Pancreas (tissue), 10 donors: ENCODE data around the gene TSHZ1. TPM values are rescaled to one million over a fixed set of nuclear protein-coding genes. Genes with fewer than 3 reads are reported as not detected.
A peak's percentile ranks its signal among the peaks of the same experiment; 100 is the strongest.

Experiments
- ATAC-seq, 4 donors: fragments of 200-7000 bp; cut with Tn5 transposase; one replicate each; pipeline versions ENCODE4 v1.8.0 to v1.9.1; 2020; ENCODE audit warnings: mild to moderate bottlenecking in 4 of 4, moderate library complexity in 4 of 4
- DNase-seq, 6 donors: peaks; one replicate each; pipeline ENCODE4 v3.0.0-alpha.2; 2020
- FAIRE-seq: peaks from 2 replicates; lab custom pipeline; 2012; peaks lifted over from hg19 to GRCh38; lab: Jason Lieb, UNC
- H3K27ac ChIP-seq, 4 donors: fragments of 200-600 bp; sonication (generic); 1 replicate in 3 of 4; 2 replicates in 1 of 4; pipeline versions ENCODE4 v1.5.0 to v1.8.0; 2020
- H3K27me3 ChIP-seq, 4 donors: fragments of 200-600 bp; one replicate each; pipeline ENCODE4 v1.8.0; 2021
- H3K36me3 ChIP-seq, 3 donors: fragments of 200-600 bp; sonication (generic) in 1 of 3; one replicate each; pipeline versions ENCODE4 v1.5.0 to v1.8.0; 2020 to 2021
- H3K4me1 ChIP-seq, 3 donors: fragments of 200-600 bp; one replicate each; pipeline ENCODE4 v1.8.0; 2021
- H3K4me3 ChIP-seq, 4 donors: fragments of 200-600 bp; sonication (generic) in 2 of 4; one replicate each; pipeline versions ENCODE4 v1.5.0 to v1.8.0; 2020 to 2021
- H3K9me3 ChIP-seq, 4 donors: fragments of 200-600 bp; one replicate each; pipeline ENCODE4 v1.8.0; 2021
- CTCF ChIP-seq, 4 donors: fragments of 200-600 bp; sonication (generic) in 3 of 4; IDR thresholded peaks; one replicate each; pipeline versions ENCODE4 v1.5.0 to v1.8.0; 2021; ENCODE audit warnings: antibody characterized with exemption in 4 of 4
- WGBS, 2 donors: extraction: QIAGEN DNeasy Blood & Tissue Kit; methylation state at CpG; one replicate each; pipeline ENCODE4 v1.1.7; 2013; 5-methylcytosine and 5-hydroxymethylcytosine counted together
- intact Hi-C, 3 donors: fragments of 100-400 bp; cut with DNase I; formaldehyde crosslinking; loops; one replicate each; pipeline versions ENCODE4 v1.11.1 to v1.14.2; 2022
- polyA plus RNA-seq, 2 donors: library from polyadenylated mRNA; stranded (reverse); fragments of 200-250 nt; gene quantifications; one replicate each; pipeline ENCODE4 v1.2.3, GENCODE V29; 2013
- total RNA-seq, 6 donors: library from RNA; stranded (reverse); fragmentation: NEBNext Ultra II Directional in 4 of 6; extraction: Animal tissue kit (Norgen Biotek cat#: 25700) in 4 of 6; gene quantifications; one replicate each; pipeline versions ENCODE4 v1.2.1 to v1.2.4, GENCODE V29; 2021 to 2023
- donor health status: healthy with polysubstance abuse.
- donor health status: DM: no; HTN: no; CAD: no; lungs with moderate emphysema.
- donor health status: DM: no; HTN: no; CAD: no.
- donor health status: control.
- donor health status: control.
- donor health status: Bipolar disorder and iron deficiency.
- donor health status: DM: yes; HTN: yes; CAD: no.
- donor health status: DM: no; HTN: no; CAD: no.
- donor health status: DM: no; HTN: no; CAD: no.
- donor health status: DM: yes; HTN: yes; CAD: no.

Gene TSHZ1
- total and polyA plus RNA-seq, 8 donors, result 4.7 to 13.6 (median 7.6) TPM

GRCh38 chr18:75231053-75231406, 20.4 kb downstream of the TSHZ1 start:
- FAIRE-seq, result no peak
- no peak for DNase-seq
- H3K4me3 ChIP-seq, result no peak overlapping the region
- no peaks in the 10 kb centered on the region for H3K36me3 ChIP-seq
- ATAC-seq, result peak in 1 of 4 donors; percentile 15
- no peaks in the 10 kb centered on the region for H3K9me3 ChIP-seq
- TF ChIP-seq CTCF (IDR thresholded peaks at IDR 0.05), result no peak
- intact Hi-C loops, result no loop called here
- WGBS, 2 donors, result 91 to 97% methylated on average over 5 of the region's 5 CpGs
- H3K27me3 ChIP-seq, result no peaks in the 10 kb centered on the region
- H3K4me1 ChIP-seq, result peaks cover 5 to 18% (median 10%) of the 10 kb centered on the region in 3 donors
- no peak overlapping the region for H3K27ac ChIP-seq

DNA sequence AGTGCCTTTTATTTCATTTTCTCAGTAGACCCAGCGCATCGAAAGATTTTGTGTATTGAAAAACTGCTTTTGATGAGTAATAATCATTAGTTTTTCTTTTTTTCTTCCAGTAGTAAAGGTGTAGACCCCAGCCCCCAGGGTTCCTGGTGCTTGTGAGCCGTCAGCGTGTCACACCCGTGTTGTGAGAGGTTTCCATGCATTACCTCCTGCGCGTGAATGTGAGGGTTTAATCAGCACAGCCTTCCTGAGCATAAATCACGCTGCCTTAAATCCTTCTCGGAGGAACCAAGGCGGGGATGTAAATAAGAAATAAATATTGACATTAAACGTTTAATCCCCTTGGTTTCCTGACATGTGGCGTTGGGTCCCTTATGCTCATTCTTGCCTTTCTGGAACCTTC, 24.3 kb downstream of the TSHZ1 start:
- TF ChIP-seq CTCF (IDR thresholded peaks at IDR 0.05), result no peak
- Histone ChIP-seq H3K4me1 (no peaks in the 10 kb centered on the region), H3K36me3 (no peaks in the 10 kb centered on the region), H3K27me3 (no peaks in the 10 kb centered on the region), H3K4me3 (no peak overlapping the region), H3K27ac (no peak overlapping the region), H3K9me3 (no peaks in the 10 kb centered on the region)
- FAIRE-seq (no peak), DNase-seq (no peak), ATAC-seq (no peak)
- WGBS, 2 donors, result 86 to 93% methylated on average over 12 of the region's 12 CpGs
- intact Hi-C loops, result no loop called here

DNA sequence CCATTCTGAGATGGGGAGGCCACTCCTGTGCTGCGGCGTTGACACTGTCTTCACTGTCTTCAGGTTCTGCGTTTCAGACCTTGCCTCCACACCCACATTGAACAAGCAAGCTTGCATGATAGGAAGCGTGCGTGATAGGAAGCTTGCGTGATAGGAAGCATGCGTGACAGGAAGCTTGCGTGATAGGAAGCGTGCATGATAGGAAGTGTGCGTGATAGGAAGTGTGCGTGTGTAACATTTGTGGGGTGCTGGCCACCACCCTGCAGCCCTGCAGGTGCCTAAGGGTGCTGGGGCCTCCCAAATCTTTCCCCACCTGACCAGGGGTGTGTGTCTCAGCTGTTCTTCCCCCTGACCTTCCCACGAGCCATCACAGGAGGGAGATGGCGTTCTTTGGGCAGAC, 25.3 kb downstream of the TSHZ1 start:
- H3K36me3 ChIP-seq, result no peaks in the 10 kb centered on the region
- 87 to 91% methylated on average over 13 of the region's 13 CpGs for WGBS, 2 donors
- ATAC-seq (no peak), FAIRE-seq (no peak), DNase-seq (no peak)
- no peak overlapping the region for H3K27ac ChIP-seq
- no peaks in the 10 kb centered on the region for H3K9me3 ChIP-seq
- H3K4me3 ChIP-seq, result no peak overlapping the region
- intact Hi-C loops, result no loop called here
- no peak for TF ChIP-seq CTCF (IDR thresholded peaks at IDR 0.05)
- H3K4me1 ChIP-seq, result no peaks in the 10 kb centered on the region
- H3K27me3 ChIP-seq, result no peaks in the 10 kb centered on the region

DNA sequence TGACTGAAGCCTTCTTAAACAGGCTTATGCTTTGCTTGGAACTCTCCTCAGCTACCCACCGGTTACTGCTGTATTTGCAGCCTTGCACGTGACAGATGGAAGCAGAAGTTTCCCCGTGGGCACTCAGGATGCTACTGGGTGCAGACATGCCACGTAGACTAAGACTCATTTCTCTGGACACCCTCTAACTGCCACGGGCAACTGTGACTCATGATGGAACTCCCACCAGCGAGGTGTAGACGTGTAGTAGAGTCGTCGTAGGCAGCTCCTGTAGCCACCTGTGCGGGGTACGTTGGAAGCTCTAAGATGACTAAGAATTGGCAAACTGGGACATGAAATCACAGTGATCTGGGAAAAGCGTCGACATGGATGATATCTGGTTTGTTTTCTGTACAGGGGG, 27.5 kb downstream of the TSHZ1 start:
- no peaks in the 10 kb centered on the region for H3K9me3 ChIP-seq
- FAIRE-seq (no peak), ATAC-seq (no peak), DNase-seq (no peak)
- no peak for TF ChIP-seq CTCF (IDR thresholded peaks at IDR 0.05)
- 93 to 94% methylated on average over 13 of the region's 13 CpGs for WGBS, 2 donors
- H3K4me3 ChIP-seq, result no peak overlapping the region
- intact Hi-C loops, result no loop called here
- no peaks in the 10 kb centered on the region for H3K36me3 ChIP-seq
- no peaks in the 10 kb centered on the region for H3K4me1 ChIP-seq
- H3K27me3 ChIP-seq, result no peaks in the 10 kb centered on the region
- no peak overlapping the region for H3K27ac ChIP-seq

GRCh38 chr18:75238786-75239185, 28.2 kb downstream of the TSHZ1 start:
- no peaks in the 10 kb centered on the region for H3K4me1 ChIP-seq
- no peaks in the 10 kb centered on the region for H3K9me3 ChIP-seq
- intact Hi-C loops, result no loop called here
- no peak for TF ChIP-seq CTCF (IDR thresholded peaks at IDR 0.05)
- WGBS, 2 donors, result 95 to 96% methylated on average over 10 of the region's 10 CpGs
- FAIRE-seq, result no peak
- no peaks in the 10 kb centered on the region for H3K27me3 ChIP-seq
- DNase-seq, result no peak
- H3K4me3 ChIP-seq, result no peak overlapping the region
- ATAC-seq, result no peak
- no peak overlapping the region for H3K27ac ChIP-seq
- H3K36me3 ChIP-seq, result no peaks in the 10 kb centered on the region
